GM19193 (cell line): ENCODE measurements around the gene TSHZ1.
A peak's percentile ranks its signal among the peaks of the same experiment; 100 is the strongest.

Source experiments
- POLR2A ChIP-seq: IDR thresholded peaks from 4 replicates; pipeline ENCODE4 v1.6.1; 2011; ENCODE audit not compliant: insufficient read depth, insufficient read length; ENCODE audit errors: extremely low read depth

TSHZ1 gene

DNA sequence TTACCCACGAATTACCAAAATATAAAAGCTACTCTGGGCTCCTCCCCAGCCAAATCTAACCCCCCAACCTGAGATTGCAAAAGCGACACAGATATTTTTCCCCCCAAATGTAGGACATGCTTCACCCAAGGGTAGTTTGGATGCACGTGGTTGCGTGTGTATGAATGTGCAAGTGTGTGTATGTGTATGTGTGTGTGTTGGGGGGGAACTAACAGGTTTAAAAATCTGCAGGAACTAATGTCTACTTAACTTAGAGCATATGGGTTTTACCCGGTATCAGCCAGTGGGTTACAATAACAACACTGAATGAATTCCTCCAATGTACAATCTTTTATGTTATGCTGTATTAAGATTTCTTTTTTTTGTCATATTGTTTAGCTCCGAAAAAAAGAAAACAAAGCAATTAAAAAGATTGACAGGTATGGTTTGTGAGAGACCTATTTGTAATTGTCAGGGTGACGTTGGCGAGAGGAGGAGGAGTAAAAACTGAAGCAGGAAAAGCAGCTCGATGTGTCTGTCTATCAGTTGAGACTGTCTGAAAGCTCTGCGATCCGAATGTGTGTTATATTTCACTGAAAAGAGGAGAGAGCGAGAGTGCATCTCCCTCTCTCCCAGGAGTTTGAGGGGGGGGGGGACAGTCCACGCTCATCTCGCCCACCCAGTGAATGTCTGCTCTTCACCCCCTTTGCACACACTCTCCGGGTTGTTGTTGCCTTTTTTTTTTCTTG, at the start of gene TSHZ1:
TSS of gene TSHZ1 (plus strand) at position 524 of the 728 bp plus-strand sequence. CDS start 1,080 bp downstream, outside the sequence.
- peak; percentile 62 for TF ChIP-seq POLR2A

GRCh38 chr18:75161256-75162028, 49.2 kb upstream of the TSHZ1 start:
- TF ChIP-seq POLR2A, result no peak

DNA sequence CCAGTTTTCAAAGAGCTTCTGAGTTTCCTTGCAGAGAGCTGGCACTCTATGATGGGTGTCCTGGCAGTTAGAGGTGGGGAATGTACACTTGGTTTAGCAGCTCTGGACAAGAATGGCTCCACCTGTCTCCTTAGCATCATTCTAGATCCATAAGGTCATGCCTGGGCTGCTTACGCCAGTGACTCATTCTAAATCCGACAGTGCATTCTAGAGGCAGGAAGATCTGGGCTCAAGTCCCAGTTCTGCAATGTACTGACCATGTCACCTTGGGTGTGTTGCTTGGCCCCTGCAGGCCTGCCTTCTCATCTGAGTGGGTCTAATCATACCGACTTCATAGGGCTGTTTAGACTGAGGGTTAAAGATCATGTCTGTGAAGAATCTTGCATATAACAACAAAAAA, 48.1 kb upstream of the TSHZ1 start:
- no peak for TF ChIP-seq POLR2A

DNA sequence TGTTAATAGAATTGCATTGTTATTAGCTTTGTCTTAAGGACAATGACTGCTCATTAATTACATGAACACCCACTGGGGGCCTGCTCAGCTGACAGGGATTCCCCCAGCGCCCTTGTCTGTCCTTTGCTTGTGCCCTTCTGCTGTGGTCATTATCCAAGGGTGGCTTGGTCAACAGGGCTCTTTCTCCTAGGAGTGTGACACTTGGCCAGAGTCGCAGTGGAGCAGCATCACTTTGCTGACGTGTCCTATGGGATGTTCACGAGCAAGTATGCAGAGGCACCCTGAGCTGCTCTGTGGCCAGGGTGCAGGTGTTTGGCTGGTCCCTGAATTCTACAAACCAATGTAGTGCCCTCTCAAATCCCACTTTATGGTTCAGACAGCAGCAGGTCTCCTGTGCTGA, 47.6 kb upstream of the TSHZ1 start:
- no peak for TF ChIP-seq POLR2A

GRCh38 chr18:75163736-75164135, 46.9 kb upstream of the TSHZ1 start:
- TF ChIP-seq POLR2A, result no peak

GRCh38 chr18:75164479-75164878, 46.1 kb upstream of the TSHZ1 start:
- TF ChIP-seq POLR2A, result no peak

GRCh38 chr18:75165926-75166325, 44.7 kb upstream of the TSHZ1 start:
- no peak for TF ChIP-seq POLR2A

GRCh38 chr18:75167137-75167536, 43.5 kb upstream of the TSHZ1 start:
- no peak for TF ChIP-seq POLR2A

GRCh38 chr18:75167759-75168618, 42.6 kb upstream of the TSHZ1 start:
- TF ChIP-seq POLR2A, result no peak

DNA sequence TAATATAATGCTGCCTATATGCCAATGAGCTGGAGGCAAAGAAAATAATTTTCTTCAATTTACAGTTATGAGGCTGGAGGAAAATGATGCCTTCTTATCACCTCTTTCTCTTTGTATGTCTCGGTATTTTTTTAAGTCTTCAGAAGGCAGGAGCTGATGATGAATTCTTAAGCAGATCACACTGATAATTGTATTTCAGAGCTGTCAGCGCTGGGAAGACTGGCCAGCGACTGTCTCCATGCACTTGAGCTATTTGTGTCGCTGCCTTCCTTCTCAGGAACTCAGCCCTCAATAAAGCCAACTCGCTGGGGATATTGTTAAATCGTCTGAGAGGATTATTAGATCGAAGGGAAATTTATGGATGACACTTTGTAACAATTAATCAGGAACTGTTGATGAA, 42.0 kb upstream of the TSHZ1 start:
- no peak for TF ChIP-seq POLR2A

DNA sequence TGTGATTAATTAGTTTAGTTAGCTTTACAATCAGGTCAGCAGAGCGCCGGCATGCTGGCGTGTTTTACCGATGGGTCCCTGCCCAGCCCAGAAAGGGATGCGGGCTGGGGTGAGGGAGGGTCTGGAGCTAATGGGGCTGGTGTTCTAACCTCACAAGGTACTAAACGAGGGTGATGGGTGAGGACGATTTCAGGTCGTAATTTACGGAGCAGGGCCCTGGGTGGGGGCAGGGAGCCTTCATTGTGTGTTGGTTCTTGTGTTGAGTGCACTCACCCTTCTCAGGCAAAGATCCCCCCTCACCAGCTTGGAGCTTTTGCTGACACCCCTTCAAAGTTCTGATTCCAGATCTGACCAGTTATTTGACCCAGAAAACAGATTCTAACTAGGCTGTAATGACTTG, 41.2 kb upstream of the TSHZ1 start:
- no peak for TF ChIP-seq POLR2A

GRCh38 chr18:75170022-75170789, 40.4 kb upstream of the TSHZ1 start:
- no peak for TF ChIP-seq POLR2A

- TF ChIP-seq POLR2A, result no peak
Measured at GRCh38 chr18:75170916-75171315, 39.7 kb upstream of the TSHZ1 start.

DNA sequence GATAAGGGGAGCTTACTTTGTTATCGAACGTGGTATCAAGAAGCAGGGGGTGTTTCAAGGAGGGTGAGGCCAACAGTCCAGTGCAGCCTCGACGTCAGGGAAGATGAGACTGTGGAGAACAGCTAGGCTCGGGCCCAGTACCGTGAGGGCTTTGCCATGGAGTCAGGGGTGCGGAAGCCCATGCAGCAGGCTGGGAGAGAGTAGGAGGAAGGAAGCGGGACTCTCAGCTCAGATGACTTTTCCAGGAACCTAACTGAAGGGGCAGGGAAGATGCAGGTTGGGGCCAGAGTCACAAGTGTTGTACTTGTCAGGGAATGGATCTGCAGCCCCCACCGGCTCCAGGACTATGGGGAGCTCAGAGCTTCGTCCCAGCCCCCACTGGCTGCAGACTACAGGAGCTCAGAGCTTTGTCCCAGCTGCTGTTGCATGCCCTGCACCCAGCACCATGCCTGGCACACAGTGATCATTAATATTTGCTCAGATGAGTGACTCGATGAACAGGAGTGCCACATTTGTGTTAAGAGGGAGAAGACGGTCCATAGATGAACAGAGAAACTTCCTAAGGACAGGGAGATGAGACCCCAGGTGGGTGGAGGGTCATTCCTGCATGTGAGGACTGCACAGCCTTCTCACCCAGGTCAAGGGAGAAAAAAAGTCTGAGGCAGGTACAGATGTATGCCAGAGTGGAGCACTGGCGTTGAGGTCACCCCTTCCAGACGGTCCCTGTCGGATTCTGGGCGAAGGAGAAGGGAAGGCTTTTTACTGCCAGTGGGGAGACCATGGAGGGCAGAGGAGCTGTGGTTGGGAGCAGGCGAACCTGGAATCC, 38.1 kb upstream of the TSHZ1 start:
- TF ChIP-seq POLR2A, result no peak
